HEK293 (cell line): ENCODE data around the gene KLF16.
A peak's percentile ranks its signal among the peaks of the same experiment; 100 is the strongest.

Source experiments
- BCL11A ChIP-seq: fragments of 450-650 bp; formaldehyde crosslinking; IDR thresholded peaks from 2 replicates; pipeline ENCODE4 v1.5.1; 2016; ENCODE audit warnings: low read depth, missing biosample characterization, missing genetic modification characterization
- BCL11B ChIP-seq: fragments of 450-650 bp; formaldehyde crosslinking; IDR thresholded peaks from 2 replicates; pipeline ENCODE4 v1.5.1; 2016; ENCODE audit warnings: low read depth, missing biosample characterization, missing genetic modification characterization
- GLIS2 ChIP-seq: fragments of 450-650 bp; formaldehyde crosslinking; IDR thresholded peaks from 2 replicates; pipeline ENCODE4 v1.5.1; 2016; ENCODE audit warnings: missing biosample characterization, missing genetic modification characterization
- HOXA7 ChIP-seq: sonication (generic); formaldehyde crosslinking; IDR thresholded peaks from 2 replicates; pipeline ENCODE4 v1.8.1; 2022; ENCODE audit warnings: missing genetic modification reagents, borderline replicate concordance
- OSR2 ChIP-seq: fragments of 450-650 bp; formaldehyde crosslinking; IDR thresholded peaks from 2 replicates; pipeline ENCODE4 v1.5.1; 2016; ENCODE audit warnings: missing biosample characterization, missing genetic modification characterization
- SCRT2 ChIP-seq: fragments of 450-650 bp; formaldehyde crosslinking; IDR thresholded peaks from 2 replicates; pipeline ENCODE4 v1.5.1; 2016; ENCODE audit warnings: missing biosample characterization, missing genetic modification characterization
- SP3 ChIP-seq: fragments of 450-650 bp; formaldehyde crosslinking; IDR thresholded peaks from 2 replicates; pipeline ENCODE4 v1.5.1; 2016; ENCODE audit warnings: missing biosample characterization, missing genetic modification characterization
- YY1 ChIP-seq: fragments of 450-650 bp; formaldehyde crosslinking; IDR thresholded peaks from 2 replicates; pipeline ENCODE4 v1.5.1; 2018; ENCODE audit warnings: missing biosample characterization, missing genetic modification characterization
- YY2 ChIP-seq: fragments of 450-650 bp; formaldehyde crosslinking; IDR thresholded peaks from 2 replicates; pipeline ENCODE4 v1.5.1; 2016; ENCODE audit warnings: missing biosample characterization, missing genetic modification characterization
- ZBTB48 ChIP-seq: fragments of 450-650 bp; formaldehyde crosslinking; IDR thresholded peaks from 2 replicates; pipeline ENCODE4 v1.5.1; 2016; ENCODE audit warnings: missing biosample characterization, missing genetic modification characterization
- ZNF112 ChIP-seq: fragments of 450-650 bp; formaldehyde crosslinking; IDR thresholded peaks from 2 replicates; pipeline ENCODE4 v1.5.0; 2017; ENCODE audit warnings: missing biosample characterization, missing genetic modification characterization
- ZNF138 ChIP-seq: fragments of 450-650 bp; formaldehyde crosslinking; IDR thresholded peaks from 2 replicates; pipeline ENCODE4 v1.5.1; 2016; ENCODE audit warnings: missing biosample characterization, missing genetic modification characterization, borderline replicate concordance
- ZNF174 ChIP-seq: fragments of 450-650 bp; formaldehyde crosslinking; IDR thresholded peaks from 2 replicates; pipeline ENCODE4 v1.5.0; 2017; ENCODE audit warnings: missing biosample characterization, mild to moderate bottlenecking, missing genetic modification characterization
- ZNF214 ChIP-seq: fragments of 450-650 bp; formaldehyde crosslinking; IDR thresholded peaks from 2 replicates; pipeline ENCODE4 v1.5.1; 2017; ENCODE audit warnings: missing biosample characterization, mild to moderate bottlenecking, missing genetic modification characterization, borderline replicate concordance
- ZNF223 ChIP-seq: fragments of 450-650 bp; formaldehyde crosslinking; IDR thresholded peaks from 2 replicates; pipeline ENCODE4 v1.5.1; 2016; ENCODE audit warnings: missing biosample characterization, missing genetic modification characterization
- ZNF266 ChIP-seq: fragments of 450-650 bp; formaldehyde crosslinking; IDR thresholded peaks from 2 replicates; pipeline ENCODE4 v1.5.1; 2016; ENCODE audit warnings: missing biosample characterization, missing genetic modification characterization, low read depth
- ZNF341 ChIP-seq: fragments of 450-650 bp; formaldehyde crosslinking; IDR thresholded peaks from 2 replicates; pipeline ENCODE4; 2016; ENCODE audit warnings: low read depth, missing biosample characterization, missing genetic modification characterization
- ZNF37A ChIP-seq: fragments of 450-650 bp; IDR thresholded peaks from 2 replicates; pipeline ENCODE4 v1.5.1; 2018; ENCODE audit warnings: missing biosample characterization, missing genetic modification characterization
- ZNF404 ChIP-seq: fragments of 450-650 bp; formaldehyde crosslinking; IDR thresholded peaks from 2 replicates; pipeline ENCODE4 v1.5.1; 2017; ENCODE audit warnings: missing biosample characterization, missing genetic modification characterization
- ZNF473 ChIP-seq: fragments of 450-650 bp; formaldehyde crosslinking; IDR thresholded peaks from 2 replicates; pipeline ENCODE4 v1.5.1; 2017; ENCODE audit warnings: missing biosample characterization, missing genetic modification characterization
- ZNF529 ChIP-seq: fragments of 450-650 bp; formaldehyde crosslinking; IDR thresholded peaks from 2 replicates; pipeline ENCODE4 v1.5.1; 2017; ENCODE audit warnings: missing genetic modification characterization, missing biosample characterization; ENCODE audit not compliant: insufficient replicate concordance
- ZNF530 ChIP-seq: fragments of 450-650 bp; formaldehyde crosslinking; IDR thresholded peaks from 2 replicates; pipeline ENCODE4 v1.5.1; 2016; ENCODE audit warnings: low read depth, missing biosample characterization, missing genetic modification characterization
- ZNF555 ChIP-seq: fragments of 450-650 bp; formaldehyde crosslinking; conservative IDR thresholded peaks from 2 replicates; pipeline ENCODE4 v1.5.1; 2017; ENCODE audit warnings: missing biosample characterization, mild to moderate bottlenecking, missing genetic modification characterization, inconsistent platforms
- ZNF558 ChIP-seq: fragments of 450-650 bp; formaldehyde crosslinking; IDR thresholded peaks from 2 replicates; pipeline ENCODE4 v1.5.1; 2016; ENCODE audit warnings: missing biosample characterization, missing genetic modification characterization
- ZNF600 ChIP-seq: fragments of 450-650 bp; formaldehyde crosslinking; IDR thresholded peaks from 2 replicates; pipeline ENCODE4 v1.5.1; 2016; ENCODE audit warnings: missing biosample characterization, missing genetic modification characterization
- ZNF623 ChIP-seq: fragments of 450-650 bp; formaldehyde crosslinking; IDR thresholded peaks from 2 replicates; pipeline ENCODE4 v1.5.1; 2016; ENCODE audit warnings: missing biosample characterization, missing genetic modification characterization
- ZNF658 ChIP-seq: fragments of 450-650 bp; formaldehyde crosslinking; IDR thresholded peaks from 2 replicates; pipeline ENCODE4; 2016; ENCODE audit warnings: missing biosample characterization, missing genetic modification characterization
- ZNF701 ChIP-seq: fragments of 450-650 bp; formaldehyde crosslinking; IDR thresholded peaks from 2 replicates; pipeline ENCODE4 v1.5.1; 2016; ENCODE audit warnings: missing biosample characterization, missing genetic modification characterization
- ZNF776 ChIP-seq: fragments of 450-650 bp; formaldehyde crosslinking; IDR thresholded peaks from 2 replicates; pipeline ENCODE4 v1.5.0; 2017; ENCODE audit warnings: missing biosample characterization, missing genetic modification characterization, borderline replicate concordance
- ZXDB ChIP-seq: fragments of 450-650 bp; formaldehyde crosslinking; IDR thresholded peaks from 2 replicates; pipeline ENCODE4 v1.5.1; 2016; ENCODE audit warnings: missing biosample characterization, missing genetic modification characterization
- TF ChIP-seq, protein P1 (sequence below): fragments of 450-650 bp; IDR thresholded peaks from 2 replicates; pipeline ENCODE4 v1.5.1; 2018; ENCODE audit warnings: missing biosample characterization, mild to moderate bottlenecking, missing genetic modification characterization
- TF ChIP-seq, protein P2 (sequence below): fragments of 450-650 bp; formaldehyde crosslinking; IDR thresholded peaks from 2 replicates; pipeline ENCODE4 v1.5.1; 2017; ENCODE audit warnings: missing biosample characterization, missing genetic modification characterization
- TF ChIP-seq, protein P3 (sequence below): fragments of 450-650 bp; formaldehyde crosslinking; IDR thresholded peaks from 2 replicates; pipeline ENCODE4 v1.5.1; 2017; ENCODE audit warnings: missing biosample characterization, mild to moderate bottlenecking, missing genetic modification characterization, moderate library complexity
- TF ChIP-seq, protein P4 (sequence below): fragments of 450-650 bp; formaldehyde crosslinking; IDR thresholded peaks from 2 replicates; pipeline ENCODE4 v1.5.1; 2017; ENCODE audit warnings: missing biosample characterization, missing genetic modification characterization
- TF ChIP-seq, protein P5 (sequence below): fragments of 450-650 bp; formaldehyde crosslinking; IDR thresholded peaks from 2 replicates; pipeline ENCODE4 v1.5.1; 2016; ENCODE audit warnings: missing biosample characterization, missing genetic modification characterization

KLF16 gene

DNA sequence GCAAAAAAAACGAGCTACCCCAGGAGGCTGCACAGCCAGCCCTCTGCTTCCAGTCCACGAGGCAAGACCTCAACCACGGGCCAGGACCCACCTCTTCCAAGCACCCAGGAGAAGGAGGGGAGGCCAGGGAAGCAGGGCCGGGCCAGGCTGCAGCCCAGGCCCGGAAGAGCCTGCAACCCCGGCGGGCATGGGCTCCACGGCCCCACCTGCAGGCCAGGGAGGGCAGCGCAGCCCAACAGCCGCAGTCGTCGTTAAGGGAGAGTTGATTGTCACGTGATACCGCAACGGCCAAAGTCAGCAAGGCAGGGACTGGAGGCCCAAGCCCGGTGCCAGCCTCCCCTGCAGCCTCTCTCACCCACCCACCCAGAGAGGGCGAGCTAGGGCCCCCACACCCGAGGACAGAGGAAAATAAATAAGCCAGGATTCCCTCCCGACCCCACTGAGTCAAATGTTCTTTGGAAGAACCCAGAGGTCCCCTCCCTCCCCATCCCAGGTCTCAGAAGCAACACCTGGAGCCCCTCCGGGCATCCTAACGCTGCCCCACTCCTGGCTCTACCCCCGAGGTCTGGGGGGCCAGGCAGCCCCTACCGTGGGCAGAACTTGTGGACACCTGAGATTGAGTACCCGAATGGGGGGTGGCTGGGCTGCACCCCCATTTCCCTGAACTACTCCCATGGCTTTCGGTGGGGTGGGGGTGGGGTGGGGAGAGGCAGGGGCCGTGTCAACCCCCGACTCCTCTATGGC, 9.9 kb downstream of the KLF16 start (continued):
- no peak for TF ChIP-seq ZNF658 (tag by site-specific recombination)
- TF ChIP-seq SCRT2, result peak; percentile 26; the same call in 1 of the 2 replicates
- TF ChIP-seq ZNF529 (tag by site-specific recombination), result no peak
- TF ChIP-seq ZNF600, result peak; percentile 51
- no peak for TF ChIP-seq ZNF473 (tag by site-specific recombination)
- TF ChIP-seq, protein P1, sequence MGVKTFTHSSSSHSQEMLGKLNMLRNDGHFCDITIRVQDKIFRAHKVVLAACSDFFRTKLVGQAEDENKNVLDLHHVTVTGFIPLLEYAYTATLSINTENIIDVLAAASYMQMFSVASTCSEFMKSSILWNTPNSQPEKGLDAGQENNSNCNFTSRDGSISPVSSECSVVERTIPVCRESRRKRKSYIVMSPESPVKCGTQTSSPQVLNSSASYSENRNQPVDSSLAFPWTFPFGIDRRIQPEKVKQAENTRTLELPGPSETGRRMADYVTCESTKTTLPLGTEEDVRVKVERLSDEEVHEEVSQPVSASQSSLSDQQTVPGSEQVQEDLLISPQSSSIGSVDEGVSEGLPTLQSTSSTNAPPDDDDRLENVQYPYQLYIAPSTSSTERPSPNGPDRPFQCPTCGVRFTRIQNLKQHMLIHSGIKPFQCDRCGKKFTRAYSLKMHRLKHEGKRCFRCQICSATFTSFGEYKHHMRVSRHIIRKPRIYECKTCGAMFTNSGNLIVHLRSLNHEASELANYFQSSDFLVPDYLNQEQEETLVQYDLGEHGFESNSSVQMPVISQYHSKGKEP (tag by site-specific recombination), result peak; percentile 63
- TF ChIP-seq GLIS2 (tag by site-specific recombination), result no peak
- no peak for TF ChIP-seq ZNF555 (tag by site-specific recombination)
- TF ChIP-seq ZXDB (tag by site-specific recombination), result peak; percentile 59
- no peak for TF ChIP-seq ZNF701
- TF ChIP-seq ZNF266 (tag by site-specific recombination), result no peak
- TF ChIP-seq ZNF174 (tag by site-specific recombination), result no peak
- TF ChIP-seq ZNF530 (tag by site-specific recombination), result no peak
- no peak for TF ChIP-seq ZNF37A (tag by site-specific recombination)
- TF ChIP-seq ZNF214 (tag by site-specific recombination), result no peak
- no peak for TF ChIP-seq ZNF776 (tag by site-specific recombination)
- no peak for TF ChIP-seq ZNF558 (tag by site-specific recombination)
- TF ChIP-seq ZNF138 (tag by site-specific recombination), result no peak
- TF ChIP-seq ZNF623 (tag by site-specific recombination), result no peak
- TF ChIP-seq ZNF223 (tag by site-specific recombination), result no peak
- TF ChIP-seq BCL11A, result no peak
- TF ChIP-seq, protein P2, sequence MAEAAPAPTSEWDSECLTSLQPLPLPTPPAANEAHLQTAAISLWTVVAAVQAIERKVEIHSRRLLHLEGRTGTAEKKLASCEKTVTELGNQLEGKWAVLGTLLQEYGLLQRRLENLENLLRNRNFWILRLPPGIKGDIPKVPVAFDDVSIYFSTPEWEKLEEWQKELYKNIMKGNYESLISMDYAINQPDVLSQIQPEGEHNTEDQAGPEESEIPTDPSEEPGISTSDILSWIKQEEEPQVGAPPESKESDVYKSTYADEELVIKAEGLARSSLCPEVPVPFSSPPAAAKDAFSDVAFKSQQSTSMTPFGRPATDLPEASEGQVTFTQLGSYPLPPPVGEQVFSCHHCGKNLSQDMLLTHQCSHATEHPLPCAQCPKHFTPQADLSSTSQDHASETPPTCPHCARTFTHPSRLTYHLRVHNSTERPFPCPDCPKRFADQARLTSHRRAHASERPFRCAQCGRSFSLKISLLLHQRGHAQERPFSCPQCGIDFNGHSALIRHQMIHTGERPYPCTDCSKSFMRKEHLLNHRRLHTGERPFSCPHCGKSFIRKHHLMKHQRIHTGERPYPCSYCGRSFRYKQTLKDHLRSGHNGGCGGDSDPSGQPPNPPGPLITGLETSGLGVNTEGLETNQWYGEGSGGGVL (tag by site-specific recombination), result no peak
- no peak; the same call in 1 of the 2 replicates for TF ChIP-seq BCL11B
- no peak for TF ChIP-seq OSR2 (tag by site-specific recombination)
- TF ChIP-seq ZBTB48 (tag by site-specific recombination), result peak; percentile 88
- TF ChIP-seq, protein P3, sequence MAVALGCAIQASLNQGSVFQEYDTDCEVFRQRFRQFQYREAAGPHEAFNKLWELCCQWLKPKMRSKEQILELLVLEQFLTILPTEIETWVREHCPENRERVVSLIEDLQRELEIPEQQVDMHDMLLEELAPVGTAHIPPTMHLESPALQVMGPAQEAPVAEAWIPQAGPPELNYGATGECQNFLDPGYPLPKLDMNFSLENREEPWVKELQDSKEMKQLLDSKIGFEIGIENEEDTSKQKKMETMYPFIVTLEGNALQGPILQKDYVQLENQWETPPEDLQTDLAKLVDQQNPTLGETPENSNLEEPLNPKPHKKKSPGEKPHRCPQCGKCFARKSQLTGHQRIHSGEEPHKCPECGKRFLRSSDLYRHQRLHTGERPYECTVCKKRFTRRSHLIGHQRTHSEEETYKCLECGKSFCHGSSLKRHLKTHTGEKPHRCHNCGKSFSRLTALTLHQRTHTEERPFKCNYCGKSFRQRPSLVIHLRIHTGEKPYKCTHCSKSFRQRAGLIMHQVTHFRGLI (tag by site-specific recombination), result 0 out of 2 replicates have a peak, but pooled peaks have one; percentile 53
- peak; percentile 46 for TF ChIP-seq SP3
- TF ChIP-seq ZNF112, result no peak
- no peak for TF ChIP-seq ZNF404 (tag by site-specific recombination)
- no peak for TF ChIP-seq YY2
- TF ChIP-seq YY1 (tag by site-specific recombination), result no peak
- peak; percentile 86 for TF ChIP-seq ZNF341 (tag by site-specific recombination)
- TF ChIP-seq, protein P4, sequence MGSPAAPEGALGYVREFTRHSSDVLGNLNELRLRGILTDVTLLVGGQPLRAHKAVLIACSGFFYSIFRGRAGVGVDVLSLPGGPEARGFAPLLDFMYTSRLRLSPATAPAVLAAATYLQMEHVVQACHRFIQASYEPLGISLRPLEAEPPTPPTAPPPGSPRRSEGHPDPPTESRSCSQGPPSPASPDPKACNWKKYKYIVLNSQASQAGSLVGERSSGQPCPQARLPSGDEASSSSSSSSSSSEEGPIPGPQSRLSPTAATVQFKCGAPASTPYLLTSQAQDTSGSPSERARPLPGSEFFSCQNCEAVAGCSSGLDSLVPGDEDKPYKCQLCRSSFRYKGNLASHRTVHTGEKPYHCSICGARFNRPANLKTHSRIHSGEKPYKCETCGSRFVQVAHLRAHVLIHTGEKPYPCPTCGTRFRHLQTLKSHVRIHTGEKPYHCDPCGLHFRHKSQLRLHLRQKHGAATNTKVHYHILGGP, result no peak
- TF ChIP-seq, protein P5, sequence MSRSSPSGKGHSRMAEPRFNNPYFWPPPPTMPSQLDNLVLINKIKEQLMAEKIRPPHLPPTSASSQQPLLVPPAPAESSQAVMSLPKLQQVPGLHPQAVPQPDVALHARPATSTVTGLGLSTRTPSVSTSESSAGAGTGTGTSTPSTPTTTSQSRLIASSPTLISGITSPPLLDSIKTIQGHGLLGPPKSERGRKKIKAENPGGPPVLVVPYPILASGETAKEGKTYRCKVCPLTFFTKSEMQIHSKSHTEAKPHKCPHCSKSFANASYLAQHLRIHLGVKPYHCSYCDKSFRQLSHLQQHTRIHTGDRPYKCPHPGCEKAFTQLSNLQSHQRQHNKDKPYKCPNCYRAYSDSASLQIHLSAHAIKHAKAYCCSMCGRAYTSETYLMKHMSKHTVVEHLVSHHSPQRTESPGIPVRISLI, result no peak
- TF ChIP-seq HOXA7 (CRISPR knock-in tag), result no peak
